WTC11 (cell line): ENCODE measurements around the gene SH3BP5. TPM values are rescaled to one million over a fixed set of nuclear protein-coding genes. Genes with fewer than 3 reads are reported as not detected.

Experiments
- ATAC-seq: fragments of 200-7000 bp; cut with Tn5 transposase; 2 replicates; pipeline ENCODE4 v1.10.0; 2021; ENCODE audit warnings: mild to moderate bottlenecking, moderate library complexity
- CTCF ChIA-PET: fragments of 300-600 bp; sonication (Branson Sonifier 250); formaldehyde crosslinking; loops from one replicate; lab custom pipeline; 2021; ENCODE audit warnings: antibody characterized with exemption; lab: Charles Lee
- POLR2A ChIA-PET: fragments of 350-600 bp; sonication (Branson Sonifier 250); formaldehyde crosslinking; loops from one replicate; lab custom pipeline; 2021; ENCODE audit warnings: antibody characterized with exemption; lab: Charles Lee
- DNase-seq: peaks from one replicate; pipeline ENCODE4 v3.0.0; 2021; ENCODE audit warnings: low spot score
- H3K27ac Mint-ChIP-seq: 2 replicates; pipeline ENCODE4 v1.8.0; 2021; ENCODE audit warnings: mixed read lengths
- H3K27me3 Mint-ChIP-seq: 2 replicates; pipeline ENCODE4 v1.8.0; 2021; ENCODE audit warnings: low read depth, mild to moderate bottlenecking, moderate library complexity, mixed read lengths
- H3K36me3 Mint-ChIP-seq: 2 replicates; pipeline ENCODE4 v1.8.0; 2021; ENCODE audit warnings: mixed read lengths
- H3K4me1 Mint-ChIP-seq: 2 replicates; pipeline ENCODE4 v1.8.0; 2022; ENCODE audit warnings: mixed read lengths
- H3K4me3 Mint-ChIP-seq: 2 replicates; pipeline ENCODE4 v1.8.0; 2021; ENCODE audit warnings: mild to moderate bottlenecking, moderate library complexity, mixed read lengths
- H3K9me3 Mint-ChIP-seq: 2 replicates; pipeline ENCODE4 v1.8.0; 2021; ENCODE audit warnings: mixed read lengths
- CBFB ChIP-seq: sonication (generic); formaldehyde crosslinking; IDR thresholded peaks from 2 replicates; pipeline ENCODE4 v1.8.1; 2022; ENCODE audit warnings: mild to moderate bottlenecking, low read depth, missing genetic modification reagents
- EMX1 ChIP-seq: fragments of 250-450 bp; sonication (Bioruptor Pico); IDR thresholded peaks from 2 replicates; pipeline ENCODE4 v1.8.0; 2021; ENCODE audit warnings: mild to moderate bottlenecking
- FOXJ3 ChIP-seq: sonication (generic); formaldehyde crosslinking; IDR thresholded peaks from 2 replicates; pipeline ENCODE4 v1.9.0; 2021; ENCODE audit warnings: missing genetic modification reagents, mild to moderate bottlenecking, borderline replicate concordance
- NR1H2 ChIP-seq: sonication (generic); formaldehyde crosslinking; IDR thresholded peaks from 2 replicates; pipeline ENCODE4 v1.9.0; 2021; ENCODE audit warnings: mild to moderate bottlenecking, moderate library complexity, missing genetic modification reagents
- PRRX2 ChIP-seq: fragments of 250-450 bp; sonication (Bioruptor Pico); IDR thresholded peaks from 2 replicates; pipeline ENCODE4 v1.8.0; 2021; ENCODE audit warnings: mild to moderate bottlenecking
- SOX15 ChIP-seq: fragments of 250-450 bp; sonication (Bioruptor Pico); IDR thresholded peaks from 2 replicates; pipeline ENCODE4 v1.9.0; 2021; ENCODE audit warnings: mild to moderate bottlenecking
- SP1 ChIP-seq: sonication (generic); formaldehyde crosslinking; conservative IDR thresholded peaks from 2 replicates; pipeline ENCODE4 v1.8.1; 2022; ENCODE audit warnings: missing genetic modification reagents
- TEAD4 ChIP-seq: sonication (generic); formaldehyde crosslinking; IDR thresholded peaks from 2 replicates; pipeline ENCODE4 v1.8.0; 2022; ENCODE audit warnings: mild to moderate bottlenecking, missing genetic modification reagents
- TP53 ChIP-seq: sonication (generic); formaldehyde crosslinking; IDR thresholded peaks from 2 replicates; pipeline ENCODE4 v1.8.1; 2023; ENCODE audit warnings: mild to moderate bottlenecking, missing genetic modification reagents
- ZNF263 ChIP-seq: sonication (generic); formaldehyde crosslinking; IDR thresholded peaks from 2 replicates; pipeline ENCODE4 v1.8.1; 2022; ENCODE audit warnings: low read depth, mild to moderate bottlenecking, moderate library complexity, missing genetic modification reagents
- total RNA-seq: library from RNA; stranded (reverse); gene quantifications from 3 replicates; pipeline ENCODE4 v1.2.3, GENCODE V29; 2021
- TF ChIP-seq, protein P1 (sequence below): sonication (generic); formaldehyde crosslinking; IDR thresholded peaks from 2 replicates; pipeline ENCODE4 v1.8.0; 2023; ENCODE audit warnings: mild to moderate bottlenecking, missing genetic modification reagents
- TF ChIP-seq, protein P2 (sequence below): sonication (generic); formaldehyde crosslinking; IDR thresholded peaks from 2 replicates; pipeline ENCODE4 v1.8.1; 2022; ENCODE audit warnings: missing genetic modification reagents, borderline replicate concordance
- TF ChIP-seq, protein P3 (sequence below): fragments of 250-450 bp; sonication (Bioruptor Pico); IDR thresholded peaks from 2 replicates; pipeline ENCODE4 v1.9.0; 2021; ENCODE audit warnings: mild to moderate bottlenecking
- TF ChIP-seq, protein P4 (sequence below): sonication (generic); formaldehyde crosslinking; IDR thresholded peaks from 2 replicates; pipeline ENCODE4 v1.8.1; 2023; ENCODE audit warnings: mild to moderate bottlenecking, missing genetic modification reagents, moderate library complexity
- TF ChIP-seq, protein P5 (sequence below): fragments of 250-450 bp; sonication (Bioruptor Pico); IDR thresholded peaks from 2 replicates; pipeline ENCODE4 v1.9.0; 2021; ENCODE audit warnings: moderate library complexity, mild to moderate bottlenecking, inconsistent platforms, borderline replicate concordance
- TF ChIP-seq, protein P6 (sequence below): sonication (generic); formaldehyde crosslinking; IDR thresholded peaks from 2 replicates; pipeline ENCODE4 v1.8.0; 2023; ENCODE audit warnings: missing genetic modification reagents, mild to moderate bottlenecking, borderline replicate concordance
- TF ChIP-seq, protein P7 (sequence below): sonication (generic); formaldehyde crosslinking; IDR thresholded peaks from 2 replicates; pipeline ENCODE4 v1.8.1; 2023; ENCODE audit warnings: mild to moderate bottlenecking, missing genetic modification reagents
- TF ChIP-seq, protein P8 (sequence below): sonication (generic); formaldehyde crosslinking; conservative IDR thresholded peaks from 2 replicates; pipeline ENCODE4 v1.8.1; 2022; ENCODE audit warnings: mild to moderate bottlenecking, missing genetic modification reagents
- TF ChIP-seq, protein P9 (sequence below): sonication (generic); formaldehyde crosslinking; IDR thresholded peaks from 2 replicates; pipeline ENCODE4 v1.8.1; 2023; ENCODE audit warnings: mild to moderate bottlenecking, missing genetic modification reagents
- TF ChIP-seq, protein P10 (sequence below): fragments of 250-450 bp; sonication (Bioruptor Pico); IDR thresholded peaks from 2 replicates; pipeline ENCODE4 v1.8.0; 2021; ENCODE audit warnings: mild to moderate bottlenecking

The SH3BP5 gene
- total RNA-seq, 1 experiment from 2014 or later, result 7.2 TPM

DNA sequence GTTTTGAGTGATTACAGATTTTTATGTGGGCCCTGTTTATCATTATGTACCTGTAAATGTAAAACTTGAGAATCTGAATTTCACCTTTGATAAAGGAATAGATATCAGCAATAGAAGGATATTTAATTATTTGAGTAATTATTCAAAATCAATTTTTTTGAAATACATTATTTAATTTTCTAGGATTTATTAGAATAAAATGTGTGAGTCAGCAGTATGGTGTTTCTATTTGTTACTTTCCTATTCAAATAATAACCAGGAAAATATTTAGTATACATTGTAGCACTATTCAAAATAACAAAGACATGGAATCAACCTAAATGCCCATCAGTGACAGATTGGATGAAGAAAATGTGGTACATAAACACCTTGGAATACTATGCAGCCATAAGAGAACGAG lies 104.2 kb downstream of the SH3BP5 start:
- Mint-ChIP-seq H3K27ac (no peak overlapping the region), H3K4me3 (no peak overlapping the region), H3K36me3 (peaks cover 9% of the 10 kb centered on the region; the same call in 1 of the 2 replicates), H3K9me3 (no peaks in the 10 kb centered on the region), H3K4me1 (no peaks in the 10 kb centered on the region), H3K27me3 (no peaks in the 10 kb centered on the region)
- CTCF ChIA-PET, result interaction anchor here (0.9 kb wide), 1 partner anchor 23 kb away, joined by 3 read pairs; the partner anchor contains the start of gene CAPN7
- POLR2A ChIA-PET, result no interaction called here
- DNase-seq (no peak), ATAC-seq (no peak)
- TF ChIP-seq CBFB (CRISPR knock-in tag) (no peak), TEAD4 (no peak), SOX15 (CRISPR knock-in tag) (no peak), EMX1 (CRISPR knock-in tag) (no peak), PRRX2 (CRISPR knock-in tag) (no peak), SP1 (CRISPR knock-in tag) (no peak), ZNF263 (no peak), NR1H2 (no peak), TP53 (CRISPR knock-in tag) (no peak), FOXJ3 (no peak)
- TF ChIP-seq, protein P1, sequence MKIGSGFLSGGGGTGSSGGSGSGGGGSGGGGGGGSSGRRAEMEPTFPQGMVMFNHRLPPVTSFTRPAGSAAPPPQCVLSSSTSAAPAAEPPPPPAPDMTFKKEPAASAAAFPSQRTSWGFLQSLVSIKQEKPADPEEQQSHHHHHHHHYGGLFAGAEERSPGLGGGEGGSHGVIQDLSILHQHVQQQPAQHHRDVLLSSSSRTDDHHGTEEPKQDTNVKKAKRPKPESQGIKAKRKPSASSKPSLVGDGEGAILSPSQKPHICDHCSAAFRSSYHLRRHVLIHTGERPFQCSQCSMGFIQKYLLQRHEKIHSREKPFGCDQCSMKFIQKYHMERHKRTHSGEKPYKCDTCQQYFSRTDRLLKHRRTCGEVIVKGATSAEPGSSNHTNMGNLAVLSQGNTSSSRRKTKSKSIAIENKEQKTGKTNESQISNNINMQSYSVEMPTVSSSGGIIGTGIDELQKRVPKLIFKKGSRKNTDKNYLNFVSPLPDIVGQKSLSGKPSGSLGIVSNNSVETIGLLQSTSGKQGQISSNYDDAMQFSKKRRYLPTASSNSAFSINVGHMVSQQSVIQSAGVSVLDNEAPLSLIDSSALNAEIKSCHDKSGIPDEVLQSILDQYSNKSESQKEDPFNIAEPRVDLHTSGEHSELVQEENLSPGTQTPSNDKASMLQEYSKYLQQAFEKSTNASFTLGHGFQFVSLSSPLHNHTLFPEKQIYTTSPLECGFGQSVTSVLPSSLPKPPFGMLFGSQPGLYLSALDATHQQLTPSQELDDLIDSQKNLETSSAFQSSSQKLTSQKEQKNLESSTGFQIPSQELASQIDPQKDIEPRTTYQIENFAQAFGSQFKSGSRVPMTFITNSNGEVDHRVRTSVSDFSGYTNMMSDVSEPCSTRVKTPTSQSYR (CRISPR knock-in tag), result no peak
- TF ChIP-seq, protein P2, sequence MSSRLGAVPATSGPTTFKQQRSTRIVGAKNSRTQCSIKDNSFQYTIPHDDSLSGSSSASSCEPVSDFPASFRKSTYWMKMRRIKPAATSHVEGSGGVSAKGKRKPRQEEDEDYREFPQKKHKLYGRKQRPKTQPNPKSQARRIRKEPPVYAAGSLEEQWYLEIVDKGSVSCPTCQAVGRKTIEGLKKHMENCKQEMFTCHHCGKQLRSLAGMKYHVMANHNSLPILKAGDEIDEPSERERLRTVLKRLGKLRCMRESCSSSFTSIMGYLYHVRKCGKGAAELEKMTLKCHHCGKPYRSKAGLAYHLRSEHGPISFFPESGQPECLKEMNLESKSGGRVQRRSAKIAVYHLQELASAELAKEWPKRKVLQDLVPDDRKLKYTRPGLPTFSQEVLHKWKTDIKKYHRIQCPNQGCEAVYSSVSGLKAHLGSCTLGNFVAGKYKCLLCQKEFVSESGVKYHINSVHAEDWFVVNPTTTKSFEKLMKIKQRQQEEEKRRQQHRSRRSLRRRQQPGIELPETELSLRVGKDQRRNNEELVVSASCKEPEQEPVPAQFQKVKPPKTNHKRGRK, result no peak
- TF ChIP-seq, protein P3, sequence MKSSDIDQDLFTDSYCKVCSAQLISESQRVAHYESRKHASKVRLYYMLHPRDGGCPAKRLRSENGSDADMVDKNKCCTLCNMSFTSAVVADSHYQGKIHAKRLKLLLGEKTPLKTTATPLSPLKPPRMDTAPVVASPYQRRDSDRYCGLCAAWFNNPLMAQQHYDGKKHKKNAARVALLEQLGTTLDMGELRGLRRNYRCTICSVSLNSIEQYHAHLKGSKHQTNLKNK (CRISPR knock-in tag), result no peak
- TF ChIP-seq, protein P4, sequence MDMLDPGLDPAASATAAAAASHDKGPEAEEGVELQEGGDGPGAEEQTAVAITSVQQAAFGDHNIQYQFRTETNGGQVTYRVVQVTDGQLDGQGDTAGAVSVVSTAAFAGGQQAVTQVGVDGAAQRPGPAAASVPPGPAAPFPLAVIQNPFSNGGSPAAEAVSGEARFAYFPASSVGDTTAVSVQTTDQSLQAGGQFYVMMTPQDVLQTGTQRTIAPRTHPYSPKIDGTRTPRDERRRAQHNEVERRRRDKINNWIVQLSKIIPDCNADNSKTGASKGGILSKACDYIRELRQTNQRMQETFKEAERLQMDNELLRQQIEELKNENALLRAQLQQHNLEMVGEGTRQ (CRISPR knock-in tag), result no peak
- TF ChIP-seq, protein P5, sequence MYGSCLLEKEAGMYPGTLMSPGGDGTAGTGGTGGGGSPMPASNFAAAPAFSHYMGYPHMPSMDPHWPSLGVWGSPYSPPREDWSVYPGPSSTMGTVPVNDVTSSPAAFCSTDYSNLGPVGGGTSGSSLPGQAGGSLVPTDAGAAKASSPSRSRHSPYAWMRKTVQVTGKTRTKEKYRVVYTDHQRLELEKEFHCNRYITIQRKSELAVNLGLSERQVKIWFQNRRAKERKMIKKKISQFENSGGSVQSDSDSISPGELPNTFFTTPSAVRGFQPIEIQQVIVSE (CRISPR knock-in tag), result no peak
- TF ChIP-seq, protein P6, sequence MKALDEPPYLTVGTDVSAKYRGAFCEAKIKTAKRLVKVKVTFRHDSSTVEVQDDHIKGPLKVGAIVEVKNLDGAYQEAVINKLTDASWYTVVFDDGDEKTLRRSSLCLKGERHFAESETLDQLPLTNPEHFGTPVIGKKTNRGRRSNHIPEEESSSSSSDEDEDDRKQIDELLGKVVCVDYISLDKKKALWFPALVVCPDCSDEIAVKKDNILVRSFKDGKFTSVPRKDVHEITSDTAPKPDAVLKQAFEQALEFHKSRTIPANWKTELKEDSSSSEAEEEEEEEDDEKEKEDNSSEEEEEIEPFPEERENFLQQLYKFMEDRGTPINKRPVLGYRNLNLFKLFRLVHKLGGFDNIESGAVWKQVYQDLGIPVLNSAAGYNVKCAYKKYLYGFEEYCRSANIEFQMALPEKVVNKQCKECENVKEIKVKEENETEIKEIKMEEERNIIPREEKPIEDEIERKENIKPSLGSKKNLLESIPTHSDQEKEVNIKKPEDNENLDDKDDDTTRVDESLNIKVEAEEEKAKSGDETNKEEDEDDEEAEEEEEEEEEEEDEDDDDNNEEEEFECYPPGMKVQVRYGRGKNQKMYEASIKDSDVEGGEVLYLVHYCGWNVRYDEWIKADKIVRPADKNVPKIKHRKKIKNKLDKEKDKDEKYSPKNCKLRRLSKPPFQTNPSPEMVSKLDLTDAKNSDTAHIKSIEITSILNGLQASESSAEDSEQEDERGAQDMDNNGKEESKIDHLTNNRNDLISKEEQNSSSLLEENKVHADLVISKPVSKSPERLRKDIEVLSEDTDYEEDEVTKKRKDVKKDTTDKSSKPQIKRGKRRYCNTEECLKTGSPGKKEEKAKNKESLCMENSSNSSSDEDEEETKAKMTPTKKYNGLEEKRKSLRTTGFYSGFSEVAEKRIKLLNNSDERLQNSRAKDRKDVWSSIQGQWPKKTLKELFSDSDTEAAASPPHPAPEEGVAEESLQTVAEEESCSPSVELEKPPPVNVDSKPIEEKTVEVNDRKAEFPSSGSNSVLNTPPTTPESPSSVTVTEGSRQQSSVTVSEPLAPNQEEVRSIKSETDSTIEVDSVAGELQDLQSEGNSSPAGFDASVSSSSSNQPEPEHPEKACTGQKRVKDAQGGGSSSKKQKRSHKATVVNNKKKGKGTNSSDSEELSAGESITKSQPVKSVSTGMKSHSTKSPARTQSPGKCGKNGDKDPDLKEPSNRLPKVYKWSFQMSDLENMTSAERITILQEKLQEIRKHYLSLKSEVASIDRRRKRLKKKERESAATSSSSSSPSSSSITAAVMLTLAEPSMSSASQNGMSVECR (CRISPR knock-in tag), result no peak
- TF ChIP-seq, protein P7, sequence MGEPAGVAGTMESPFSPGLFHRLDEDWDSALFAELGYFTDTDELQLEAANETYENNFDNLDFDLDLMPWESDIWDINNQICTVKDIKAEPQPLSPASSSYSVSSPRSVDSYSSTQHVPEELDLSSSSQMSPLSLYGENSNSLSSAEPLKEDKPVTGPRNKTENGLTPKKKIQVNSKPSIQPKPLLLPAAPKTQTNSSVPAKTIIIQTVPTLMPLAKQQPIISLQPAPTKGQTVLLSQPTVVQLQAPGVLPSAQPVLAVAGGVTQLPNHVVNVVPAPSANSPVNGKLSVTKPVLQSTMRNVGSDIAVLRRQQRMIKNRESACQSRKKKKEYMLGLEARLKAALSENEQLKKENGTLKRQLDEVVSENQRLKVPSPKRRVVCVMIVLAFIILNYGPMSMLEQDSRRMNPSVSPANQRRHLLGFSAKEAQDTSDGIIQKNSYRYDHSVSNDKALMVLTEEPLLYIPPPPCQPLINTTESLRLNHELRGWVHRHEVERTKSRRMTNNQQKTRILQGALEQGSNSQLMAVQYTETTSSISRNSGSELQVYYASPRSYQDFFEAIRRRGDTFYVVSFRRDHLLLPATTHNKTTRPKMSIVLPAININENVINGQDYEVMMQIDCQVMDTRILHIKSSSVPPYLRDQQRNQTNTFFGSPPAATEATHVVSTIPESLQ (CRISPR knock-in tag), result no peak
- TF ChIP-seq, protein P8, sequence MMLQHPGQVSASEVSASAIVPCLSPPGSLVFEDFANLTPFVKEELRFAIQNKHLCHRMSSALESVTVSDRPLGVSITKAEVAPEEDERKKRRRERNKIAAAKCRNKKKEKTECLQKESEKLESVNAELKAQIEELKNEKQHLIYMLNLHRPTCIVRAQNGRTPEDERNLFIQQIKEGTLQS (CRISPR knock-in tag), result no peak
- TF ChIP-seq, protein P9, sequence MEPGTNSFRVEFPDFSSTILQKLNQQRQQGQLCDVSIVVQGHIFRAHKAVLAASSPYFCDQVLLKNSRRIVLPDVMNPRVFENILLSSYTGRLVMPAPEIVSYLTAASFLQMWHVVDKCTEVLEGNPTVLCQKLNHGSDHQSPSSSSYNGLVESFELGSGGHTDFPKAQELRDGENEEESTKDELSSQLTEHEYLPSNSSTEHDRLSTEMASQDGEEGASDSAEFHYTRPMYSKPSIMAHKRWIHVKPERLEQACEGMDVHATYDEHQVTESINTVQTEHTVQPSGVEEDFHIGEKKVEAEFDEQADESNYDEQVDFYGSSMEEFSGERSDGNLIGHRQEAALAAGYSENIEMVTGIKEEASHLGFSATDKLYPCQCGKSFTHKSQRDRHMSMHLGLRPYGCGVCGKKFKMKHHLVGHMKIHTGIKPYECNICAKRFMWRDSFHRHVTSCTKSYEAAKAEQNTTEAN (CRISPR knock-in tag), result no peak
- TF ChIP-seq, protein P10, sequence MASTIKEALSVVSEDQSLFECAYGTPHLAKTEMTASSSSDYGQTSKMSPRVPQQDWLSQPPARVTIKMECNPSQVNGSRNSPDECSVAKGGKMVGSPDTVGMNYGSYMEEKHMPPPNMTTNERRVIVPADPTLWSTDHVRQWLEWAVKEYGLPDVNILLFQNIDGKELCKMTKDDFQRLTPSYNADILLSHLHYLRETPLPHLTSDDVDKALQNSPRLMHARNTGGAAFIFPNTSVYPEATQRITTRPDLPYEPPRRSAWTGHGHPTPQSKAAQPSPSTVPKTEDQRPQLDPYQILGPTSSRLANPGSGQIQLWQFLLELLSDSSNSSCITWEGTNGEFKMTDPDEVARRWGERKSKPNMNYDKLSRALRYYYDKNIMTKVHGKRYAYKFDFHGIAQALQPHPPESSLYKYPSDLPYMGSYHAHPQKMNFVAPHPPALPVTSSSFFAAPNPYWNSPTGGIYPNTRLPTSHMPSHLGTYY (CRISPR knock-in tag), result no peak
